ENCODE results near the gene RPL21.
"Not testable (repeated sequence)": the region's sequence is repeated elsewhere in the genome, so short reads cannot be mapped to it uniquely, and the experiment has no call there.

Gene RPL21

DNA sequence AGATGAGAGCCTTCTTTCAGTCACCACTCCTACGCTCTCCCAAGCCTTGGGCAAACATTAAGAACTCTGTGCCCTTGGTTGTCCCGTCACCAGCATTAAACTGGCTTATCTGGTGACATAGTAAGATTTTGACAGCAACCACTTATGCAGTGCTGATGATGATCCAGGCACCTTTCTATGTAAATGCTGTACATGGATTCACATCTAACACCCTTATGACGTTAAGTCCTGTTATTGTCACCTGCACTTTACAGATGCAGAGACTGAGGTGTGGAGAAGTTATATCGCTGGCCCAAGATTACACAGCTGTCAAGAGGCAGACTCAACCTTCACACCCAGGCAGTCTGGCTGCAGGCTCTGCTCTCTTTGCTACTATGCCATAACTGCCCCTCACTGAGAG, 44.3 kb downstream of the RPL21 start:
- no peak overlapping the region for H3K4me3 ChIP-seq (ENCODE audit: low read length)
- no peaks in the 10 kb centered on the region for H3K9me3 ChIP-seq (ENCODE audit: control insufficient read depth, low read length)
- H3K27me3 ChIP-seq (ENCODE audit: control insufficient read depth, insufficient read depth, low read length): peaks cover 8% of the 10 kb centered on the region
- no peaks in the 10 kb centered on the region for H3K36me3 ChIP-seq (ENCODE audit: control insufficient read depth, insufficient read depth, low read length)
- H3K4me1 ChIP-seq (ENCODE audit: control insufficient read depth, insufficient read depth, low read length): no peaks in the 10 kb centered on the region
- no peak overlapping the region for H3K9ac ChIP-seq (ENCODE audit: low read length)

DNA sequence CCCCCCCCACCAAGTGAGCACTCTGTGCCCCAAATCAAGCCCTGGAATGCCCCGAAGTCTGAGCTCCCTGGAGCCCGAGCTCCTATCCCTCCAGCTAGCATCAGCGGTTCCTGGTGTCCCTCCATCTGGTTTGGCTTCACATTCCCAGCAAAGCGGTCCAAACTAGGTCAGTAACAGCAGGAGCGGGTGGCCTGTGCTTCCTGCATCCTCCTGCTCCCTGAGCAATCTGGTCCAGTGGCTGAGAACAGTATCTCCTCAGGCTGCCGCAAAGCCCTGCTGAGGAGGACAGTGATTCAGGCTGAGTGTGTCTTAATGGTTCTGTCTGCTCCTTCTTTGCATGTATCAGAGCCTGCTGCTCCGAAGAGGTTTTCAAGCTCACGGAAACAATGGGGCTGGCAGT, 45.1 kb downstream of the RPL21 start:
- Histone ChIP-seq H3K4me3 (ENCODE audit: low read length) (no peak overlapping the region), H3K36me3 (ENCODE audit: control insufficient read depth, insufficient read depth, low read length) (no peaks in the 10 kb centered on the region), H3K4me1 (ENCODE audit: control insufficient read depth, insufficient read depth, low read length) (no peaks in the 10 kb centered on the region), H3K9ac (ENCODE audit: low read length) (no peak overlapping the region), H3K27me3 (ENCODE audit: control insufficient read depth, insufficient read depth, low read length) (peaks cover 8% of the 10 kb centered on the region), H3K9me3 (ENCODE audit: control insufficient read depth, low read length) (no peaks in the 10 kb centered on the region)

DNA sequence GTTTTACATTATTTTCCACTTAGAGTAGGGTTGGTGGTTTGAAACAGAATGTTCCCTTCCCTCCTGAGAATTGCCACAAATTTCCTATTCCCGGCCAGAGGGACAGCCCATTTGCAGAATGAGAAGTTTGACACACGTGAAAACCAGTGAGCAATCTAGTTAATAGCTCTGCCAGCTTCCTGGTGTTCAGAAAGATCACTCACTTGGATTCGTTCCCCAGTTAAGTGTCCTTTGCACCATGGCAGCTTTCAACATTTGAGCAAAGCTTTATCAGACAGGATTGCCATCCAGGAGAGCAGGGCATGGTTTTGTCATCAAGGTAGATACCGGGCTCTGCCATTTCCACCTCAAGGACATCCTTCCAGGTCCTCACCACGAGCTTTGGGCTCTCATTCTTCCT, 47.5 kb downstream of the RPL21 start:
- Histone ChIP-seq H3K4me1 (ENCODE audit: control insufficient read depth, insufficient read depth, low read length) (no peaks in the 10 kb centered on the region), H3K4me3 (ENCODE audit: low read length) (no peak overlapping the region), H3K27me3 (ENCODE audit: control insufficient read depth, insufficient read depth, low read length) (peaks cover 8% of the 10 kb centered on the region), H3K9me3 (ENCODE audit: control insufficient read depth, low read length) (no peaks in the 10 kb centered on the region), H3K9ac (ENCODE audit: low read length) (no peak overlapping the region), H3K36me3 (ENCODE audit: control insufficient read depth, insufficient read depth, low read length) (no peaks in the 10 kb centered on the region)

DNA sequence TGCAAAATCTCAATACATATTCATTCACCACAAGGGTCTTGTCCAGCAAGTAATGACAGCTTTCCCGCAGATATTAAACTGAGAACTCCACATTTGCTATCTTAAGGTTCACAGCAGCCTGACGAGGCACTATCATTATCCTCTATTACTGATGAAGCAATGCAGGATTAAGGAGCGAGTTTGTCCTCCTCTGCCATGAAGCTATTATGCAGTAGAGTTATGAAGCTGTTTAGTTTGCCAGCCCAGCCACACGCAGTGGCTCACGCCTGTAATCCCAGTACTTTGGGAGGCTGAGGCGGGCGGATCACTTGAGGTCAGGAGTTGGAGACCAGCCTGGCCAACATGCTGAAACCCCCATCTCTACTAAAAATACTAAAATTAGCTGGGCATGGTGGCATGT, 49.0 kb downstream of the RPL21 start:
- not testable (repeated sequence) for H3K9me3 ChIP-seq (ENCODE audit: control insufficient read depth, low read length); H3K4me1 ChIP-seq (ENCODE audit: control insufficient read depth, insufficient read depth, low read length); H3K9ac ChIP-seq (ENCODE audit: low read length); H3K4me3 ChIP-seq (ENCODE audit: low read length); H3K27me3 ChIP-seq (ENCODE audit: control insufficient read depth, insufficient read depth, low read length); H3K36me3 ChIP-seq (ENCODE audit: control insufficient read depth, insufficient read depth, low read length)

DNA sequence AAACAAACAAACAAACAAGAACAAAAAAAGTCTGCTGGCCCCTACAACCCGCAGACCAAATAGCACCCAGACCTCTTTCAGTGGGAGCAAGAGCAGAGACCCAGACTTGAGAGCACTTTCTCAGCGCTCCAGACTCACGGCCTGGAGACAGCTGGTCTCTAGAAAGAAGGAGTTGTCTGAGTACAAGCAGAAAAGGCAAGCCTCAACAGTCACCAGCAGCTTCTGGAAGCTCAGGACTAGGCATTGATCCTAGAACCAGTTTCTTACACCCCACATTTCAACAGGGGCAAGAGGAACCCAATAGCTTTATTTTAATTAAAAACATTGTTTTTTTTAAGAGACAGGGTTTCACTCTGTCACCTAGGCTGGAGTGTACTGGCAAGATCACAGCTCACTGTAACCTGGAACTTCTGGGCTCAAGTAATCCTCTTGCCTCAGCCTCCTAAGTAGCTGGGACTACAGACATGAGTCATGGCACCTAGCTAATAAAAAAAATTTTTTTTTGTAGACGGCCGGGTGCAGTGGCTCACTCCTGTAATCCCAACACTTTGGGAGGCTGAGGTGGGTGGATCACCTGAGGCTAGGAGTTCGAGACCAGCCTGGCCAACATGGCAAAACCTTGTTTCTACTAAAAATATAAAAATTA, 49.7 kb downstream of the RPL21 start:
- H3K27me3 ChIP-seq (ENCODE audit: control insufficient read depth, insufficient read depth, low read length): peaks cover 8% of the 10 kb centered on the region
- H3K4me3 ChIP-seq (ENCODE audit: low read length): no peak overlapping the region
- no peaks in the 10 kb centered on the region for H3K36me3 ChIP-seq (ENCODE audit: control insufficient read depth, insufficient read depth, low read length)
- no peaks in the 10 kb centered on the region for H3K9me3 ChIP-seq (ENCODE audit: control insufficient read depth, low read length)
- no peaks in the 10 kb centered on the region for H3K4me1 ChIP-seq (ENCODE audit: control insufficient read depth, insufficient read depth, low read length)
- H3K9ac ChIP-seq (ENCODE audit: low read length): no peak overlapping the region

DNA sequence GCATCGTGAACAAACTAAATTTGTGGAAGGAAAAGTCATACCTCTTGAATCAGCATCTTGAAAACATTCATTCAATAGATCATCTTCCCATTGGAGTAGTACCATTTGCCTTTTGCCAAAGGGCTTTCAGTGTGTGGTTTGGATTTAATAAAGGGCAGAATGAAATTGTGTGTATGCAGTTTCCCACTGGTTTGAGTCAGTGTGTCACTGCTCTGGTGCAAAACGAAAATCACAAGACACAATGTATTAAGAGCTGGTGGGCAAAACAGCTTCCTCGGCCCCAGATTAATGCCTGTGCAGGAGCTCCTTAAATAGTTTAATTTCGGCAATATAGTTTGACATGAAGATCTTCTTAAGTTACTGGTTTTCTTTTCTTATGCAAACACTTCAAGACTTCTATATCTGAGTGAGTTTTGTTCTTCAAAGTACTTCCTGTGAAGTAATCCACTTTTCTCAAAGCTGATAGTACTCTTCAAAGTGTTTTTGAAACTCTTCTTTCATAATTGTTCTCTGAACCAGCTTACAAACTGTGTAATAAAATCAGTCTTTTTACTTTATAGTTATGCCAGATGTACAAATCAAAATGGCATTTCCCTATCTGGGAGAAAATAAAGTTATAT, 51.4 kb downstream of the RPL21 start:
- no peaks in the 10 kb centered on the region for H3K4me1 ChIP-seq (ENCODE audit: control insufficient read depth, insufficient read depth, low read length)
- H3K9ac ChIP-seq (ENCODE audit: low read length): no peak overlapping the region
- no peaks in the 10 kb centered on the region for H3K36me3 ChIP-seq (ENCODE audit: control insufficient read depth, insufficient read depth, low read length)
- H3K9me3 ChIP-seq (ENCODE audit: control insufficient read depth, low read length): no peaks in the 10 kb centered on the region
- H3K27me3 ChIP-seq (ENCODE audit: control insufficient read depth, insufficient read depth, low read length): no peaks in the 10 kb centered on the region
- no peak overlapping the region for H3K4me3 ChIP-seq (ENCODE audit: low read length)

DNA sequence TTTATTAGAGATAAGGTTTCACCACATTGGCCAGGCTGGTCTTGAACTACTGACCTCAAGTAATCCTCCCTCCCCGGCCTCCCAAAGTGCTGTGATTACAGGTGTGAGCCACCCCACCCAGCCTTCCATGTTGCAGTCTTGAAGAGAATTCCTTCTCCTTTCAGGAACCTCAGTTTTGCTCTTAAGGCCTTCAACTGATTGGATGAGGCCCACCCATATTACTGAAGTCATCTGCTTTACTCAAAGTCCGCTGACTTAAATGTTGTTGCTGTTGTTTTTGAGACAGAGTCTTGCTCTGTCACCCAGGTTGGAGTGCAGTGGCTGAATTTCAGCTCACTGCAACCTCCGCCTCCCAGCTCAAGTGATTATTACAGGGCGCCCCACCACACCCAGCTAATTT, 52.7 kb downstream of the RPL21 start:
- Histone ChIP-seq H3K9me3 (ENCODE audit: control insufficient read depth, low read length) (no peaks in the 10 kb centered on the region), H3K4me3 (ENCODE audit: low read length) (no peak overlapping the region), H3K9ac (ENCODE audit: low read length) (no peak overlapping the region), H3K27me3 (ENCODE audit: control insufficient read depth, insufficient read depth, low read length) (no peaks in the 10 kb centered on the region), H3K36me3 (ENCODE audit: control insufficient read depth, insufficient read depth, low read length) (no peaks in the 10 kb centered on the region), H3K4me1 (ENCODE audit: control insufficient read depth, insufficient read depth, low read length) (no peaks in the 10 kb centered on the region)

DNA sequence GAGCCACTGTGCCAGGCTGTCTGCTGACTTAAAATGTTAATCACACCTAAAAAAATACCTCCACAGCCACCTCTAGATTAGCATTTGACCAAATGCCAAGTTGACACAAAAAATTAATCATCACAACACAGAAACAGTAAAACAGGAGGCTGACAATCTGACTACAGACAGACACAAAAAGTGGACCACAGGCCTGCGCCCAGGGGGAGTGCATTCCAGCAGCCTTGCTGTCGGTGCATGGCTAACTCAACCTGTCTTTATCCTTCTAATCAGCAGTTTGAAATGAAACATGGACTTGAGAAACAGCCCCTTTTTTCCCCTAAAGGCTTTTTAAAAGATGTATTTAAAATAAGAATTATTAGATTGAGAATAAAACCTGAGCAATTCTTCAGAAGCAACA, 53.3 kb downstream of the RPL21 start:
- Histone ChIP-seq H3K9ac (ENCODE audit: low read length) (no peak overlapping the region), H3K4me3 (ENCODE audit: low read length) (no peak overlapping the region), H3K4me1 (ENCODE audit: control insufficient read depth, insufficient read depth, low read length) (no peaks in the 10 kb centered on the region), H3K27me3 (ENCODE audit: control insufficient read depth, insufficient read depth, low read length) (no peaks in the 10 kb centered on the region), H3K36me3 (ENCODE audit: control insufficient read depth, insufficient read depth, low read length) (no peaks in the 10 kb centered on the region), H3K9me3 (ENCODE audit: control insufficient read depth, low read length) (no peaks in the 10 kb centered on the region)
